Measurements from ENCODE around the gene ARSG.

Gene ARSG

DNA sequence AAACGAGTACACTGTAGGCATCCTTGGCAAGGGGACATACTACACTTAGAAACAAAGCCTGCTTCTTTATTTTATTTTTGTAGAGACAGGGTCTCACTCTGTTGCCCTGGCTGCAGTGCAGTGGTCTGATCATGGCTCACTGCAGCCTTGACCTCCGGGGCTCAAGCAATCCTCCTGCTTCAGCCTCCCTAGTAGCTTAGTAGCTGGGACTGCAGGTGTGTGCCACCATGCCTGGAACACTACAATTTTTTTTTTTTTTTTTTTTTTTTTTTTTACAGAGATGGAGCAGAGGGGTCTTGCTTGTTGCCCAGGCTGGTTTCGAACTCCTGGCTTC is 87.8 kb downstream of the ARSG start:
- no peaks in the 10 kb centered on the region for H3K4me1 ChIP-seq (ENCODE audit: insufficient read depth, low read length, severe bottlenecking)
- H4K20me1 ChIP-seq (ENCODE audit: insufficient read depth, low read length), result no peaks in the 10 kb centered on the region
- no peak for TF ChIP-seq EZH2 (IDR thresholded peaks at IDR 0.05; ENCODE audit: borderline replicate concordance, low read length)
- TF ChIP-seq, protein P1, sequence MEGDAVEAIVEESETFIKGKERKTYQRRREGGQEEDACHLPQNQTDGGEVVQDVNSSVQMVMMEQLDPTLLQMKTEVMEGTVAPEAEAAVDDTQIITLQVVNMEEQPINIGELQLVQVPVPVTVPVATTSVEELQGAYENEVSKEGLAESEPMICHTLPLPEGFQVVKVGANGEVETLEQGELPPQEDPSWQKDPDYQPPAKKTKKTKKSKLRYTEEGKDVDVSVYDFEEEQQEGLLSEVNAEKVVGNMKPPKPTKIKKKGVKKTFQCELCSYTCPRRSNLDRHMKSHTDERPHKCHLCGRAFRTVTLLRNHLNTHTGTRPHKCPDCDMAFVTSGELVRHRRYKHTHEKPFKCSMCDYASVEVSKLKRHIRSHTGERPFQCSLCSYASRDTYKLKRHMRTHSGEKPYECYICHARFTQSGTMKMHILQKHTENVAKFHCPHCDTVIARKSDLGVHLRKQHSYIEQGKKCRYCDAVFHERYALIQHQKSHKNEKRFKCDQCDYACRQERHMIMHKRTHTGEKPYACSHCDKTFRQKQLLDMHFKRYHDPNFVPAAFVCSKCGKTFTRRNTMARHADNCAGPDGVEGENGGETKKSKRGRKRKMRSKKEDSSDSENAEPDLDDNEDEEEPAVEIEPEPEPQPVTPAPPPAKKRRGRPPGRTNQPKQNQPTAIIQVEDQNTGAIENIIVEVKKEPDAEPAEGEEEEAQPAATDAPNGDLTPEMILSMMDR (IDR thresholded peaks at IDR 0.05; ENCODE audit: low read length), result no peak
- H3K79me2 ChIP-seq (ENCODE audit: insufficient read depth, low read length), result no peaks in the 10 kb centered on the region
- H3K27ac ChIP-seq (ENCODE audit: low read depth, low read length, poor library complexity, severe bottlenecking), result no peak overlapping the region
- no peaks in the 10 kb centered on the region for H3K27me3 ChIP-seq (ENCODE audit: insufficient read depth, low read length)
- no peaks in the 10 kb centered on the region for H3K9me2 ChIP-seq (ENCODE audit: low read depth, low read length)
- no peaks in the 10 kb centered on the region for H3K9me3 ChIP-seq (ENCODE audit: low read length)
- H2AFZ ChIP-seq (ENCODE audit: low read length), result no peak overlapping the region
- H3K4me3 ChIP-seq (ENCODE audit: low read depth, low read length, poor library complexity, severe bottlenecking), result no peak overlapping the region
- H3K9ac ChIP-seq (ENCODE audit: low read length), result no peak overlapping the region
- no peaks in the 10 kb centered on the region for H3F3A ChIP-seq (ENCODE audit: insufficient read depth, low read length)
- no peaks in the 10 kb centered on the region for H3K36me3 ChIP-seq (ENCODE audit: insufficient read depth, low read length)
- no peak overlapping the region for H3K4me2 ChIP-seq (ENCODE audit: low read length)

DNA sequence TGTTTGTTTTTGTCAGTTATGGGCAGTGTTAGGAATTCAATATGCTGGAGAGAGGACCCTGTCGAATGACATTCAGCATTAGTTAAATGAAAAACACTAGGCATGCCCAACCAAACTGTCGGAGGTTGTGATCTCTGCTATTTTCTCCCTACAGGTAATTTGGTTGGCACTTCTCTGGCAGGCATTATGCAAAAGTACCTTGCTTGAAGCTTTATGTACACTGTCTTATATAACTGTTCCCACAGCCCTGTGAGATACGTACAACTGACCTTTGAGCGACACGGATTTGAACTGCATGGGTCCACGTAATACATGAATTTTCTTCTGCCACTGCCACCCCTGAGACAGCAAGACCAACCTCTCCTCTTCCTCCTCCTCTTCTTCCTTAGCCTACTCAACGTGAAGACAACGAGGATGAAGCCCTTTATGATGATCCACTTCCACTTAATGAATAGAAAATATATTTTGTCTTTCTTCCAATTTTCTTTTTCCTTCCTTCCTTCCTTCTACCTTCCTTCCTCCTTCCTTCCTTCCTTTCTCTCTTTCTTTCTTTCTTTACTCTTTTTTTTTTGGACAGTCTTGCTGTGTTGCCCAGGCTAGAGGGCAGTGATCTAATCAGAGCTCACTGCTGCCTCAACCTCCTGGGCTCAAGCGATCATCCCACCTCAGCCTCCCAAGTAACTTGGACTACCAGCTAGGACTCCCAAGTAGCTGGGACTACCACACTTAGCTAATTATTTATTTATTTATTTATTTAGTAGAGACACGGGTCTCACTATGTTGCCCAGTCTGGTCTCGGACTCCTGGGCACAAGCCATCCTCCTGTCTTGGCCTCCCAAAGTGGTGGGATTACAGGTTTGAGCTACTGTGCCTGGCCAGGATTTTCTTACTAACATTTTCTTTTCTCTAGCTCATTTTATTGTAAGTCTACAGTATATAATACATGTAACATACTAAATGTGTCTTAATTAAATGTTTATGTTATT is 88.7 kb downstream of the ARSG start:
- Histone ChIP-seq H3K9me3 (ENCODE audit: low read length) (no peaks in the 10 kb centered on the region), H3K27ac (ENCODE audit: low read depth, low read length, poor library complexity, severe bottlenecking) (no peak overlapping the region), H3K36me3 (ENCODE audit: insufficient read depth, low read length) (no peaks in the 10 kb centered on the region), H3K9me2 (ENCODE audit: low read depth, low read length) (no peaks in the 10 kb centered on the region), H2AFZ (ENCODE audit: low read length) (no peak overlapping the region), H3K4me1 (ENCODE audit: insufficient read depth, low read length, severe bottlenecking) (no peaks in the 10 kb centered on the region), H3K4me2 (ENCODE audit: low read length) (no peak overlapping the region), H3K79me2 (ENCODE audit: insufficient read depth, low read length) (no peaks in the 10 kb centered on the region), H4K20me1 (ENCODE audit: insufficient read depth, low read length) (no peaks in the 10 kb centered on the region), H3K9ac (ENCODE audit: low read length) (no peak overlapping the region), H3K4me3 (ENCODE audit: low read depth, low read length, poor library complexity, severe bottlenecking) (no peak overlapping the region), H3F3A (ENCODE audit: insufficient read depth, low read length) (no peaks in the 10 kb centered on the region), H3K27me3 (ENCODE audit: insufficient read depth, low read length) (no peaks in the 10 kb centered on the region)
- TF ChIP-seq EZH2 (IDR thresholded peaks at IDR 0.05; ENCODE audit: borderline replicate concordance, low read length), result no peak
- TF ChIP-seq, protein P1 (IDR thresholded peaks at IDR 0.05; ENCODE audit: low read length), result no peak

DNA sequence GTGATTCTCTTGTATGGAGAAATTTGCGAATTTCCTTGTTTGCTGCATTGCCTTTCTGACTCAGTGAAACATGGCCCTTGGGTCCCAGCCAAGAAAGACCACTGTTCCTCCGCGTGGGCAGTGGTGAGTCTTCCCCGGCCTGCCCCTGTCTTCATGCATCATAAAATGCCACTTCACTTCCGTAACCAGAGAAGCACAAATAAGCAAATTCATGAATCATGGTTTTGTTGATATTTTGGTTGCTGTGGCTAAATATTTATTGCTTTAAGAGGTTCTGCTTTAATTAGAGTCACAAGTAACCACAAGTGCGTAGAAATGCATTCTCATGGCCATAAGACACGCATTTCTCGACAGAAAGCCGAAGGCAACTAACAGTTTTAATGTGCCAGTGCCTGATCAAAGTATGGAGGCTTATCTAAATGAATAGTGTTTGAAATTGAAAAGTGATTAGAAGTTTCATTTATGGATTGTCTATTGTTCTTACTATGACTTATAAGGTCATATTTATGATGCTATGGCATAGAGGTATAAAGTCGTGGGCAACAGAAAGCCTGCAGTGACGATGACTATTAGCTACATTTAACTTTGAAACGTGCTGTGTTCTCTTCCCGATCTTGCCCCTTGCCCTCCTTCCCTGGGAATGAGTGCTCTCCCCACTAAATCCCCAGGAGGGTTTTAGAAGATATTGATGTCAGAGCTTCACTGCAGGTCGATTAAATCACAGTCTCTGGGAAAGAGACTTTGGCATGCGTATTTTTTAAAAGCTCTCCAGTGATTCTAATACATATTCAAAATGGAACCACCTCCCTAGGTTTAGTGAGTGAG is 90.0 kb downstream of the ARSG start:
- Histone ChIP-seq H3K27ac (ENCODE audit: low read depth, low read length, poor library complexity, severe bottlenecking) (no peak overlapping the region), H2AFZ (ENCODE audit: low read length) (no peak overlapping the region), H3K79me2 (ENCODE audit: insufficient read depth, low read length) (no peaks in the 10 kb centered on the region), H3K27me3 (ENCODE audit: insufficient read depth, low read length) (no peaks in the 10 kb centered on the region), H3K9me2 (ENCODE audit: low read depth, low read length) (no peaks in the 10 kb centered on the region), H3F3A (ENCODE audit: insufficient read depth, low read length) (no peaks in the 10 kb centered on the region), H3K4me2 (ENCODE audit: low read length) (no peak overlapping the region), H3K9ac (ENCODE audit: low read length) (no peak overlapping the region), H3K9me3 (ENCODE audit: low read length) (no peaks in the 10 kb centered on the region), H3K4me3 (ENCODE audit: low read depth, low read length, poor library complexity, severe bottlenecking) (no peak overlapping the region), H4K20me1 (ENCODE audit: insufficient read depth, low read length) (no peaks in the 10 kb centered on the region), H3K36me3 (ENCODE audit: insufficient read depth, low read length) (no peaks in the 10 kb centered on the region), H3K4me1 (ENCODE audit: insufficient read depth, low read length, severe bottlenecking) (no peaks in the 10 kb centered on the region)
- TF ChIP-seq, protein P1 (IDR thresholded peaks at IDR 0.05; ENCODE audit: low read length), result no peak
- no peak for TF ChIP-seq EZH2 (IDR thresholded peaks at IDR 0.05; ENCODE audit: borderline replicate concordance, low read length)

All from OCI-LY1 (cell line).